ENCODE results near the gene ERCC5.

Gene ERCC5

GRCh38 chr13:102846261-102847015 is 606 bp downstream of the ERCC5 start:
- DNase-seq, result peak; percentile 65

- peak; percentile 59 for DNase-seq
Measured at GRCh38 chr13:102847272-102848234, 1.7 kb downstream of the ERCC5 start.

- no peak for DNase-seq
Measured at GRCh38 chr13:102848956-102849355, 3.1 kb downstream of the ERCC5 start.

GRCh38 chr13:102852556-102852955 is 6.7 kb downstream of the ERCC5 start:
- DNase-seq, result no peak

- DNase-seq, result no peak
Measured at GRCh38 chr13:102854675-102855074, 8.8 kb downstream of the ERCC5 start.

- DNase-seq, result no peak
Measured at GRCh38 chr13:102856557-102856956, 10.7 kb downstream of the ERCC5 start.

GRCh38 chr13:102862624-102863210 is 16.9 kb downstream of the ERCC5 start:
- DNase-seq, result no peak

- no peak for DNase-seq
Measured at GRCh38 chr13:102863590-102863989, 17.8 kb downstream of the ERCC5 start.

- no peak for DNase-seq
Measured at GRCh38 chr13:102868366-102868936, 22.6 kb downstream of the ERCC5 start.

GRCh38 chr13:102869948-102870676 is 24.3 kb downstream of the ERCC5 start:
- DNase-seq, result no peak

GRCh38 chr13:102870677-102871415 is 25.0 kb downstream of the ERCC5 start:
- peak; percentile 59 for DNase-seq

- DNase-seq, result no peak
Measured at GRCh38 chr13:102872131-102872530, 26.3 kb downstream of the ERCC5 start.

- no peak for DNase-seq
Measured at GRCh38 chr13:102872531-102872930, 26.7 kb downstream of the ERCC5 start.

- no peak for DNase-seq
Measured at GRCh38 chr13:102873653-102874052, 27.8 kb downstream of the ERCC5 start.

- no peak for DNase-seq
Measured at GRCh38 chr13:102875256-102875655, 29.4 kb downstream of the ERCC5 start.

GRCh38 chr13:102877303-102877702 is 31.5 kb downstream of the ERCC5 start:
- DNase-seq, result no peak

- DNase-seq, result no peak
Measured at GRCh38 chr13:102878481-102878880, 32.6 kb downstream of the ERCC5 start.

- no peak for DNase-seq
Measured at GRCh38 chr13:102879793-102880499, 34.1 kb downstream of the ERCC5 start.

- DNase-seq, result no peak
Measured at GRCh38 chr13:102881819-102882686, 36.2 kb downstream of the ERCC5 start.

GRCh38 chr13:102892503-102892902 is 46.7 kb downstream of the ERCC5 start:
- DNase-seq, result no peak

Measured in NCI-H1694 treated with DMSO at 0.1 percent for 48 hours (cell line).